GM19324 (cell line): ENCODE results near the gene HSD17B1.

Experiments
- ATAC-seq: cut with Tn5 transposase; IDR thresholded peaks from one replicate; pipeline ENCODE4 v1.9.1; 2021; ENCODE audit warnings: mild to moderate bottlenecking, moderate library complexity; ENCODE audit not compliant: unreplicated experiment, low FRiP score

HSD17B1 gene

GRCh38 chr17:42591411-42591810 is 38.7 kb downstream of the HSD17B1 start:
- no peak for ATAC-seq

DNA sequence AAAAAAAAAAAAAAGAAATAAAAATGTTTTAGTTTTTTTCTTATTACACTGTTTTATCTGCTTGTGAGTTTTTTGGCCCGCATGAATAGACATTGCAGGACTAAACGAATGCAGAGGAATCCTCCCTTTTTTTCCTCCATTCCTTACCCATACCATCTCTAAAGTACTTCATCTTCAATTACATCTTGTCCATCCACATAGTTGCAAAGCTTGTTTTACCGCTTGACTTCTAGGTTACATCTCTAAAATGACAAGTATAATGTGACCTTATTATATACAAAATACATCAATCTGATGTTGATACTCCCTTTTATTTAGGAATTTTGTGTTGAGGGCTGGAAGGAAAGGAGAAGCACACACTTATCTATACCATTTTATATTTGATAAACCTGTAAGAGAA is 43.7 kb downstream of the HSD17B1 start:
- ATAC-seq: no peak

GRCh38 chr17:42598905-42599304 is 46.2 kb downstream of the HSD17B1 start:
- no peak for ATAC-seq

DNA sequence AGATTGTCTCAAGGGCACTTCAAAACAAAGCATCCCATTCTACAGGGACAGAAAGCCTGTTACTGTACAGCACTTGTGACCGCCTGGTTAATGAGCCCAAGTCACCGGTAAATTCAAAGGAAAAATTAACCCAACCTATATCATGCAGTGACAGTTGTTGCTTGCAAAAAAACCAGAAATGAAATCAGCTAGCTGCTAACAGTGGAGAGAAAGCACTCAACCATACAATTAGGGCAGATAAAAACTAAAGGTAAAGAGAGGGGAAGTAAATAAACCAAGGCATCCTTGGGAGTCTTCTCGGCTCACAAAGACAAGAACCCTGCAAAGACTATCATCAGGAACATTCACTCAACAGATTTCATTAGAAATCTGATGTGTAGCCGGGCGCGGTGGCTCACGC is 50.6 kb downstream of the HSD17B1 start:
- no peak for ATAC-seq
